ENCODE measurements around the gene MAPKAP1.

The MAPKAP1 gene

GRCh38 chr9:125457357-125457756, 249.7 kb downstream of the MAPKAP1 start:
- TF ChIP-seq CTCF (IDR thresholded peaks at IDR 0.05) = no peak
- TF ChIP-seq ZFX (IDR thresholded peaks at IDR 0.05; ENCODE audit: borderline replicate concordance) = no peak
- H3K27ac ChIP-seq = no peak overlapping the region

- H3K27ac ChIP-seq = no peak overlapping the region
- TF ChIP-seq CTCF (IDR thresholded peaks at IDR 0.05) = no peak
- TF ChIP-seq ZFX (IDR thresholded peaks at IDR 0.05; ENCODE audit: borderline replicate concordance) = no peak
Observed at GRCh38 chr9:125455876-125456275, 251.1 kb downstream of the MAPKAP1 start.

GRCh38 chr9:125455132-125455531, 251.9 kb downstream of the MAPKAP1 start:
- TF ChIP-seq CTCF (IDR thresholded peaks at IDR 0.05) = no peak
- TF ChIP-seq ZFX (IDR thresholded peaks at IDR 0.05; ENCODE audit: borderline replicate concordance) = no peak
- no peak overlapping the region for H3K27ac ChIP-seq

- no peak overlapping the region for H3K27ac ChIP-seq
- TF ChIP-seq CTCF (IDR thresholded peaks at IDR 0.05) = no peak
- TF ChIP-seq ZFX (IDR thresholded peaks at IDR 0.05; ENCODE audit: borderline replicate concordance) = no peak
Observed at GRCh38 chr9:125447202-125447802, 259.7 kb downstream of the MAPKAP1 start.

DNA sequence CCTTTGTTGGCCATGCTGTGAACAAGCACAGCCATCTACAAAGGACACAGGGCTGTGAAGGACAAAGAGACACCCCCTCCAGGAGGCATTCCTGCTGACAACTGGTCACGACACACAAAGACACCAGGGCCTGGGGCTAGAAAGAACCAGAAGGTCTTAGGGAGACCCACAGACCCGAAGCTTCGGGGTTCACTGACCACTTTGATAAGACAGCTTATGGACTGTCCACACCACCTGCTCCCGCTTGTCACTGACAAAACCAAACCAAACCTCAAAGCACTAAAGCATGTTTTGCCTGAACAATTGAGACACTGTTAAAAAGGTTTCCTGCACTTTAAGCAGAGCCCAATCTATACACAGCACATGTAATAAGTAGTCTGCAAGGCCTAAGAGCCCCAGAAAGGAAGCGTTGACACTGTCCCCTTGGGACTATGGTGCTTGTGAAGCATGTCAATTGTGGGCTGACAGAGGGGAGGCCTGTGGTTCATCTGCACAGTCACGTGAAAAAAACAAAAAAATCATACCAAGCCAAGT, 260.4 kb downstream of the MAPKAP1 start:
- no peak overlapping the region for H3K27ac ChIP-seq
- TF ChIP-seq CTCF (IDR thresholded peaks at IDR 0.05) (no peak), ZFX (IDR thresholded peaks at IDR 0.05; ENCODE audit: borderline replicate concordance) (no peak)

GRCh38 chr9:125444956-125445506, 262.0 kb downstream of the MAPKAP1 start:
- no peak overlapping the region for H3K27ac ChIP-seq
- no peak for TF ChIP-seq ZFX (IDR thresholded peaks at IDR 0.05; ENCODE audit: borderline replicate concordance)
- TF ChIP-seq CTCF (IDR thresholded peaks at IDR 0.05) = no peak

DNA sequence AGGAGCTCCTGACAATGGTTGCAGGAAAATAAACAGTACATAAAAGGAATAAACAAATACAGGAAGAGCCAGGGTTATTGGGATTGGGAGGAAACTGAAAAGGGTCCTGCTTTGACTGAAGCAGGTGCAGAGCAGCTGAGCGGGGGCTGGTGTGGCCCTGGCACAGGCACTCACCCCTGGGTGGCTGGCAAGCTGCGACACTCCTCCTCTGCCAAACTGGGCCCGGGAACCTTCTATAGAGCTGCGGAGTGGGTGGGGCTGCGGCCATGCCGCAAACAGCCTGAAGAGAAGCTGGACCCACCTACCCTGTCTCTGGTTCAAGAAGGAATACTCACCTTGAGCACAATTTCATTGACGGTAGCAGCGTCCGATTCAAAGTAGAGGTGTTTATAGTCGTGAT, 262.8 kb downstream of the MAPKAP1 start:
- TF ChIP-seq CTCF (IDR thresholded peaks at IDR 0.05) (no peak), ZFX (IDR thresholded peaks at IDR 0.05; ENCODE audit: borderline replicate concordance) (no peak)
- H3K27ac ChIP-seq = no peak overlapping the region

All from 22Rv1 (cell line).